ENCODE results near the gene UBE2F.

- TF ChIP-seq EP300 (IDR thresholded peaks at IDR 0.05) (no peak), POLR2AphosphoS5 (IDR thresholded peaks at IDR 0.05) (no peak), CTCF (IDR thresholded peaks at IDR 0.05) (no peak)
Measured at GRCh38 chr2:238069021-238069709, 102.4 kb downstream of the UBE2F start.
